ENCODE data around the gene BDKRB1.

- TF ChIP-seq POLR2A (IDR thresholded peaks at IDR 0.05) (no peak), CTCF (IDR thresholded peaks at IDR 0.05) (no peak)
These were observed 34.8 kb upstream of the BDKRB1 start for GRCh38 chr14:96221109-96221650.

Measured in prostate gland (tissue), 2 donors.